KMS-11 (cell line): ENCODE results near the gene LDAH.

ENCODE experiments used
- H2AFZ ChIP-seq: fragments of 200-600 bp; sonication (generic); 2 replicates; pipeline ENCODE4 v1.6.1; 2016; ENCODE audit warnings: antibody characterized with exemption, mixed run types, low read depth
- H3K27ac ChIP-seq: fragments of 200-600 bp; sonication (generic); 2 replicates; pipeline ENCODE4 v1.6.1; 2016; ENCODE audit warnings: mild to moderate bottlenecking, mixed run types
- H3K27me3 ChIP-seq: fragments of 200-600 bp; sonication (generic); 2 replicates; pipeline ENCODE4 v1.6.1; 2017; ENCODE audit warnings: mild to moderate bottlenecking, low read depth, mixed run types, moderate library complexity; ENCODE audit not compliant: insufficient read depth
- H3K36me3 ChIP-seq: fragments of 200-600 bp; sonication (generic); 2 replicates; pipeline ENCODE4 v1.6.1; 2017; ENCODE audit warnings: mild to moderate bottlenecking, mixed run types; ENCODE audit not compliant: insufficient read depth
- H3K4me1 ChIP-seq: fragments of 200-600 bp; sonication (generic); 2 replicates; pipeline ENCODE4 v1.6.1; 2016; ENCODE audit warnings: mild to moderate bottlenecking, low read depth, mixed run types; ENCODE audit not compliant: poor library complexity, severe bottlenecking
- H3K4me2 ChIP-seq: fragments of 200-600 bp; sonication (generic); 2 replicates; pipeline ENCODE4 v1.7.0; 2016; ENCODE audit warnings: mild to moderate bottlenecking, mixed run types
- H3K4me3 ChIP-seq: fragments of 200-600 bp; sonication (generic); IDR thresholded peaks from 2 replicates; pipeline ENCODE4 v1.6.1; 2017; ENCODE audit warnings: low read depth, low read length, mixed read lengths; ENCODE audit not compliant: insufficient read depth
- H3K79me2 ChIP-seq: fragments of 200-600 bp; sonication (generic); 2 replicates; pipeline ENCODE4 v1.6.1; 2016; ENCODE audit warnings: low read depth, mixed run types; ENCODE audit not compliant: insufficient read depth
- H3K9ac ChIP-seq: fragments of 200-600 bp; sonication (generic); 2 replicates; pipeline ENCODE4 v1.6.1; 2016; ENCODE audit warnings: mild to moderate bottlenecking, mixed run types
- H4K20me1 ChIP-seq: fragments of 200-600 bp; sonication (generic); 2 replicates; pipeline ENCODE4 v1.6.1; 2016; ENCODE audit warnings: mild to moderate bottlenecking, mixed run types; ENCODE audit not compliant: insufficient read depth
- TF ChIP-seq, protein P1 (sequence below): fragments of 200-600 bp; sonication (generic); conservative IDR thresholded peaks from 2 replicates; pipeline ENCODE4 v1.6.1; 2017; ENCODE audit warnings: low read depth, mild to moderate bottlenecking, antibody characterized with exemption, low read length, moderate library complexity, mixed read lengths

Gene LDAH

DNA sequence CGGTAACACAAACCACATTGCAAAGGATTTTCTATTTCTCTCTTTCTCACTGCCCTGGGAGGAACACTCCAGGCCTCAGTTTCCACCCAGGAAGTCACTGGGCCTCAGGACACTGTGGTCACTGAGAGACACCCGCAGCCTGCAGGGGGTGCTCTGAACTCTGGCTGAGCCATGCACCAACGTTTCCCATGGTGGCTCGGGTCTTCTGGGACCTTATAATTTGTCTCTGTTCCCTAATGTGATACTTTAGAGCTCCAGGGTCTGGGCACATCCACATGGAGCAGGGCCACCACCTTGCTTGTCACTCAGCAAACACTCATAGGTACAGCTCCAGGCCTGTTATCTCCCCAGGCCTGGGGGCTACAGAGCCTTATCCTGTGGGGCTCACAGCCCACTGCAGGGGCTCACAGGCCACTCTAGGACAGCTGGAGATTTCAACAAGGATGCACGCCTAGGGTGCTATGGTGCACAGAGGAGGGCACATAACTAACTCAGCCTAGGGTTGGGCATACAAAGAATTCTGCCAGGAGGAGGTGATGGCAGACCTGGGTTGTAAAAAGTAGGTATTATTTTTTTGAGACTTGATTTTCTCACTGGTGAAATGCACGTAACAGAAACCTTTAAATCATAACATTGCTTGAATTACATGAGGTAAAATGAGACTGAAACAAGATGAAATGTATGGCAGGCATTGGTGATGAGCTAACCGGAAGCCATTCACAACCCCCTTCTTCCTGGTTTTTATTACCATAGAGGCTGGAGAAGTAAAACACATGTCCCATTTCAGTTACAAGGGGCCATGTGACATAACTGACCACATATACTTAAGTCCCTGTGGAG lies 169.0 kb downstream of the LDAH start:
- H3K4me2 ChIP-seq: no peak overlapping the region
- H4K20me1 ChIP-seq: no peaks in the 10 kb centered on the region
- no peaks in the 10 kb centered on the region for H3K36me3 ChIP-seq
- no peak overlapping the region for H3K4me3 ChIP-seq
- no peaks in the 10 kb centered on the region for H3K27me3 ChIP-seq
- no peak overlapping the region for H2AFZ ChIP-seq
- no peak overlapping the region for H3K27ac ChIP-seq
- H3K79me2 ChIP-seq: no peaks in the 10 kb centered on the region; the same call in 1 of the 2 replicates
- H3K4me1 ChIP-seq: peaks cover 10% of the 10 kb centered on the region
- no peak overlapping the region for H3K9ac ChIP-seq
- TF ChIP-seq, protein P1, sequence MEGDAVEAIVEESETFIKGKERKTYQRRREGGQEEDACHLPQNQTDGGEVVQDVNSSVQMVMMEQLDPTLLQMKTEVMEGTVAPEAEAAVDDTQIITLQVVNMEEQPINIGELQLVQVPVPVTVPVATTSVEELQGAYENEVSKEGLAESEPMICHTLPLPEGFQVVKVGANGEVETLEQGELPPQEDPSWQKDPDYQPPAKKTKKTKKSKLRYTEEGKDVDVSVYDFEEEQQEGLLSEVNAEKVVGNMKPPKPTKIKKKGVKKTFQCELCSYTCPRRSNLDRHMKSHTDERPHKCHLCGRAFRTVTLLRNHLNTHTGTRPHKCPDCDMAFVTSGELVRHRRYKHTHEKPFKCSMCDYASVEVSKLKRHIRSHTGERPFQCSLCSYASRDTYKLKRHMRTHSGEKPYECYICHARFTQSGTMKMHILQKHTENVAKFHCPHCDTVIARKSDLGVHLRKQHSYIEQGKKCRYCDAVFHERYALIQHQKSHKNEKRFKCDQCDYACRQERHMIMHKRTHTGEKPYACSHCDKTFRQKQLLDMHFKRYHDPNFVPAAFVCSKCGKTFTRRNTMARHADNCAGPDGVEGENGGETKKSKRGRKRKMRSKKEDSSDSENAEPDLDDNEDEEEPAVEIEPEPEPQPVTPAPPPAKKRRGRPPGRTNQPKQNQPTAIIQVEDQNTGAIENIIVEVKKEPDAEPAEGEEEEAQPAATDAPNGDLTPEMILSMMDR: no peak

DNA sequence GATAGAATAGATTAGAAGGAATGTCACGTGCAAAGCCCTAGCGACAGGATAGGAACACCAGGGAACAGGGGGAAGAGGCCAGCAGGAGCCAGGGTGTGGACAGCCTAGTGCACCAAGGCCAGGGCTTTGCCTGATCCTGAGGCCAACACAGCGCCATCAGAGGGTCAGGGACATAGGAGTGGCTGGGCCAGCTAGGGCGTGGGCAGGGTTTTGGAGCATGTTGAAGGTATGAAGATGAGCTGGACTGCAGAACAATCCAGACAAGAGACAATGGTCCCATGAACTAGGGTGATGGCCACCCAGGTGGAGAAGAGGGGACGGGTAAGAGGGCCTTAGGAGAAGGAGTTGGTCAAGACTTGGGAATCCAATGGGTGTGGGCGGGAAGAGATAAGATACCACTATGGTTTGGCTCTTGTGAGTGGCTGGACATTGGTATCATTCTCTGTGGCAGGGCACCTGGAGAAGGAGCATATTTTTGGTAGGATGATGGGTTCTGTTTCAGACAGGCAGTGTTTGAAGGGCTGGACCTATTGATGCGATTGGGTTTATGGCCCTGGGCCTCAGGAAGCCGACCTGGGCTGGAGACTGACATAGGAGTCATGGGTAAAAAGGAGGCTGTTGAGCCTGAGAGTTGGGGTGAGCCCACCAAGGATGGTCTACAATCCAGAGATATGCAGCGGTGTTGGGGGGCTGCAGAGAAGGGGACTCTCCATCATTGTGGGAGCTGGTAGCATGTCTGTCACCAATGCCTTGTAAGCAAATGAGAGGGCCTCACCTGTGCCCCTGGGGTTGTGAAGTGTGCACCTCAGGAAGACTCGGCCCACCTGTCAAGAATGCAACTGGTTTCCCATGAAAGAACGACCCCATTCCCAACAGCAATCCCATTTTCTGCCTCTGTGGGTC lies 170.0 kb downstream of the LDAH start:
- Histone ChIP-seq H3K36me3 (no peaks in the 10 kb centered on the region), H3K4me2 (no peak overlapping the region), H4K20me1 (no peaks in the 10 kb centered on the region), H3K4me3 (no peak overlapping the region), H3K79me2 (no peaks in the 10 kb centered on the region; the same call in 1 of the 2 replicates), H3K9ac (no peak overlapping the region), H3K27me3 (no peaks in the 10 kb centered on the region), H2AFZ (no peak overlapping the region), H3K4me1 (peaks cover 10% of the 10 kb centered on the region), H3K27ac (no peak overlapping the region)
- TF ChIP-seq, protein P1: no peak

DNA sequence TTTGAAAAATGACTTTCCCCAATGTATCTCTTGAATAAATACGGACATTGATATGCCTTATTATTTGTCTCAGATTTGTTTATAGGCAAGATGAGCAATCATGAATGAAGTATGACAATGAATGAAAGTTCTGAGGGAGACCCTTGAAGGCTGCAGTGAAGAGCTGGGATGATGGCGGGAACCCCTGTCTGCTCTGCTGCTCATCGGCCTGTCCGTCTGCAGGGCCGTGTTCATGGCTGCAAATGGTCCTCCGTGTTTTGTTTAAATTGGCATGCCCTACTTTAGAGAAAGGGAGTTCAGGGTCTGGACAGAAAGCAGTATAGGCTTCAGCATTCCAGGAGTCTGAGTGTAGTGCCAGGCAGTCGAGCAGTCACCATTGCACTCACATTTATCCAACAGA lies 170.8 kb downstream of the LDAH start:
- no peak overlapping the region for H3K9ac ChIP-seq
- peaks cover 10% of the 10 kb centered on the region for H3K4me1 ChIP-seq
- no peak overlapping the region for H3K27ac ChIP-seq
- no peak overlapping the region for H2AFZ ChIP-seq
- H3K27me3 ChIP-seq: no peaks in the 10 kb centered on the region
- TF ChIP-seq, protein P1: no peak
- no peaks in the 10 kb centered on the region for H3K36me3 ChIP-seq
- no peaks in the 10 kb centered on the region for H4K20me1 ChIP-seq
- no peaks in the 10 kb centered on the region; the same call in 1 of the 2 replicates for H3K79me2 ChIP-seq
- no peak overlapping the region for H3K4me3 ChIP-seq
- H3K4me2 ChIP-seq: no peak overlapping the region

DNA sequence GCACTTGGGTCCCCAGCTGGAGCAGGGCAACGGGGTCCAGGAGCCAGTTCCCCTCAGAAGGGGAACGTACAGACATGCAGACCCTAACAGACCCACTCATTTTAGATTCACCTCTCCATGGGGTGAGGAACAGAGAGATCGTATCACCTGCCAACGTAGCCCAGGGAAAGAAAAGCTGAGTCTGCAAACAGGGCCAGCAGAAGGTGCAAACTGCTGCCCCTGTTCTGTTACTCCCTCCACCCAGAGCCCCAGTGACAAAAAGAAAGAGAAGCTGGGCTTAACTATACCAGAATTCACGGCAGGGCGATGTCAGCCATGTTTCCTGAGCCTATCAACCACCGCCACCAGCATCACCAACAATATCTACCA lies 171.2 kb downstream of the LDAH start:
- H3K4me3 ChIP-seq: no peak overlapping the region
- H3K27ac ChIP-seq: no peak overlapping the region; the same call in 1 of the 2 replicates
- peak overlapping the region; percentile 93 for H2AFZ ChIP-seq
- H4K20me1 ChIP-seq: no peaks in the 10 kb centered on the region
- H3K4me2 ChIP-seq: peak overlapping the region; percentile 80
- H3K4me1 ChIP-seq: peaks cover 10% of the 10 kb centered on the region
- no peaks in the 10 kb centered on the region for H3K27me3 ChIP-seq
- TF ChIP-seq, protein P1: no peak
- no peaks in the 10 kb centered on the region for H3K36me3 ChIP-seq
- peak overlapping the region; percentile 33; the same call in 1 of the 2 replicates for H3K9ac ChIP-seq
- H3K79me2 ChIP-seq: no peaks in the 10 kb centered on the region; the same call in 1 of the 2 replicates
